Psoas muscle (tissue), 8 donors: ENCODE results near the gene HK3. TPM values are rescaled to one million over a fixed set of nuclear protein-coding genes. Genes with fewer than 3 reads are reported as not detected.

Experiments used
- ATAC-seq, 4 donors: fragments of 200-7000 bp; cut with Tn5 transposase; one replicate each; pipeline ENCODE4 v1.9.1; 2020; ENCODE audit warnings: moderate library complexity in 3 of 4, mild to moderate bottlenecking in 2 of 4
- DNase-seq, 2 donors: peaks; one replicate each; pipeline ENCODE4 v3.0.0-alpha.2; 2020
- H3K27ac ChIP-seq: fragments of 200-600 bp; one replicate; pipeline ENCODE4 v1.8.0; 2022
- H3K27me3 ChIP-seq, 3 donors: fragments of 200-600 bp in 1 of 3; one replicate each; pipeline versions ENCODE4 v1.6.1 to v1.8.0; 2013 to 2022; ENCODE audit warnings: low read length in 2 of 3, mild to moderate bottlenecking in 2 of 3, moderate library complexity in 1 of 3; ENCODE audit not compliant: insufficient read depth in 3 of 3
- H3K36me3 ChIP-seq, 2 donors: fragments of 200-600 bp in 1 of 2; one replicate each; pipeline versions ENCODE4 v1.6.1 to v1.8.0; 2013 to 2022; ENCODE audit warnings: low read depth in 1 of 2, mild to moderate bottlenecking in 1 of 2, moderate library complexity in 1 of 2; ENCODE audit not compliant: insufficient read depth in 1 of 2
- H3K4me1 ChIP-seq: fragments of 200-600 bp; one replicate; pipeline ENCODE4 v1.8.0; 2022
- H3K4me3 ChIP-seq: fragments of 200-600 bp; one replicate; pipeline ENCODE4 v1.8.0; 2022; ENCODE audit warnings: mild to moderate bottlenecking
- H3K9me3 ChIP-seq: fragments of 200-600 bp; one replicate; pipeline ENCODE4 v1.8.0; 2022
- CTCF ChIP-seq: fragments of 200-600 bp; IDR thresholded peaks from one replicate; pipeline ENCODE4 v1.8.0; 2022; ENCODE audit warnings: antibody characterized with exemption
- WGBS, 3 donors: extraction: QIAGEN DNeasy Blood & Tissue Kit; methylation state at CpG; one replicate each; pipeline versions ENCODE4 v1.1.6 to v1.1.7; 2013; 5-methylcytosine and 5-hydroxymethylcytosine counted together
- intact Hi-C, 2 donors: fragments of 100-400 bp; cut with DNase I; formaldehyde crosslinking; loops; one replicate each; pipeline versions ENCODE4 v1.11.0 to v1.14.2; 2022
- polyA plus RNA-seq, 3 donors: library from polyadenylated mRNA; stranded (reverse); fragments of 200-250 nt; gene quantifications; one replicate each; pipeline ENCODE4 v1.2.3, GENCODE V29; 2013
- total RNA-seq, 4 donors: library from RNA; stranded (reverse); fragmentation: NEBNext Ultra II Directional in 2 of 4; extraction: Animal tissue kit (Norgen Biotek cat#: 25700) in 2 of 4; gene quantifications; one replicate each; pipeline versions ENCODE4 v1.2.1 to v1.2.4, GENCODE V29; 2021 to 2023
- donor health status: healthy with polysubstance abuse.
- donor health status: DM: no; HTN: no; CAD: no; lungs with moderate emphysema.
- donor health status: Bipolar disorder and iron deficiency.
- donor health status: healthy.
- donor health status: DM: yes; HTN: yes; CAD: no.
- donor health status: DM: no; HTN: no; CAD: no.
- donor health status: DM: no; HTN: no; CAD: no.
- donor health status: DM: yes; HTN: yes; CAD: no.

Gene HK3
- total and polyA plus RNA-seq, 7 donors, result 1.6 to 3.1 (median 2.4) TPM

- DNase-seq (no peak), ATAC-seq (no peak)
- no peak for TF ChIP-seq CTCF
- Histone ChIP-seq H3K4me1 (no peaks in the 10 kb centered on the region), H3K4me3 (no peak overlapping the region), H3K9me3 (no peaks in the 10 kb centered on the region), H3K36me3 (no peaks in the 10 kb centered on the region), H3K27ac (no peak overlapping the region), H3K27me3 (peaks cover 0 to 20% (median 10%) of the 10 kb centered on the region in 3 donors)
- WGBS, 3 donors, result 62 to 66% (median 63%) methylated on average over 8 of the region's 8 CpGs
- intact Hi-C loops, result no loop called here
Observed at GRCh38 chr5:176831425-176831824, 67.7 kb downstream of the HK3 start.

GRCh38 chr5:176830995-176831423, 68.1 kb downstream of the HK3 start:
- Histone ChIP-seq H3K9me3 (no peaks in the 10 kb centered on the region), H3K27ac (no peak overlapping the region), H3K36me3 (no peaks in the 10 kb centered on the region), H3K27me3 (peaks cover 0 to 20% (median 10%) of the 10 kb centered on the region in 3 donors), H3K4me3 (no peak overlapping the region), H3K4me1 (no peaks in the 10 kb centered on the region)
- TF ChIP-seq CTCF, result no peak
- intact Hi-C loops, result no loop called here
- 20 to 30% (median 25%) methylated on average over 9 of the region's 9 CpGs for WGBS, 3 donors
- ATAC-seq (no peak), DNase-seq (no peak)

Other genes with a start within 250 kb of the HK3 start
- under 1 TPM in 1 of 4 donors, not detected in 3; 0.10 TPM for gene UNC5A, start 88.8 kb downstream of the HK3 start, total RNA-seq
- under 1 TPM in 2 of 3 donors, not detected in 1; 0.03 to 0.25 TPM for gene UNC5A, start 88.8 kb downstream of the HK3 start, polyA plus RNA-seq
- 10 to 100 TPM; 12.7 to 40.0 (median 33.5) TPM for gene UIMC1, start 107.4 kb upstream of the HK3 start, total RNA-seq
- 10 to 100 TPM; 15.4 to 26.1 (median 18.8) TPM for gene UIMC1, start 107.4 kb upstream of the HK3 start, polyA plus RNA-seq
- 1 to 10 TPM; 3.5 to 7.9 (median 6.8) TPM for gene ZNF346, start 123.3 kb upstream of the HK3 start, total RNA-seq
- gene ZNF346, start 123.3 kb upstream of the HK3 start, polyA plus RNA-seq, result 1 to 10 TPM; 4.8 to 8.3 (median 5.4) TPM
- 1 to 10 TPM; 3.2 to 6.5 (median 4.3) TPM for gene FGFR4, start 187.6 kb upstream of the HK3 start, total RNA-seq
- 1 to 10 TPM; 1.6 to 4.6 (median 3.1) TPM for gene FGFR4, start 187.6 kb upstream of the HK3 start, polyA plus RNA-seq
- gene NSD1, start 234.4 kb upstream of the HK3 start, total RNA-seq, result 10 to 100 TPM; 38.5 to 56.2 (median 43.2) TPM
- gene NSD1, start 234.4 kb upstream of the HK3 start, polyA plus RNA-seq, result 10 to 100 TPM in 1 of 3 donors, 1 to 10 TPM in 2; 6.0 to 29.9 (median 6.1) TPM